Retina (tissue), 1 donor: Measurements from ENCODE around the gene DNAJC5.
"Not testable (repeated sequence)": the region's sequence is repeated elsewhere in the genome, so short reads cannot be mapped to it uniquely, and the experiment has no call there.

ENCODE experiments used
- DNase-seq: peaks from one replicate; pipeline ENCODE4 v3.0.0-alpha.2; 2016

Gene DNAJC5

DNA sequence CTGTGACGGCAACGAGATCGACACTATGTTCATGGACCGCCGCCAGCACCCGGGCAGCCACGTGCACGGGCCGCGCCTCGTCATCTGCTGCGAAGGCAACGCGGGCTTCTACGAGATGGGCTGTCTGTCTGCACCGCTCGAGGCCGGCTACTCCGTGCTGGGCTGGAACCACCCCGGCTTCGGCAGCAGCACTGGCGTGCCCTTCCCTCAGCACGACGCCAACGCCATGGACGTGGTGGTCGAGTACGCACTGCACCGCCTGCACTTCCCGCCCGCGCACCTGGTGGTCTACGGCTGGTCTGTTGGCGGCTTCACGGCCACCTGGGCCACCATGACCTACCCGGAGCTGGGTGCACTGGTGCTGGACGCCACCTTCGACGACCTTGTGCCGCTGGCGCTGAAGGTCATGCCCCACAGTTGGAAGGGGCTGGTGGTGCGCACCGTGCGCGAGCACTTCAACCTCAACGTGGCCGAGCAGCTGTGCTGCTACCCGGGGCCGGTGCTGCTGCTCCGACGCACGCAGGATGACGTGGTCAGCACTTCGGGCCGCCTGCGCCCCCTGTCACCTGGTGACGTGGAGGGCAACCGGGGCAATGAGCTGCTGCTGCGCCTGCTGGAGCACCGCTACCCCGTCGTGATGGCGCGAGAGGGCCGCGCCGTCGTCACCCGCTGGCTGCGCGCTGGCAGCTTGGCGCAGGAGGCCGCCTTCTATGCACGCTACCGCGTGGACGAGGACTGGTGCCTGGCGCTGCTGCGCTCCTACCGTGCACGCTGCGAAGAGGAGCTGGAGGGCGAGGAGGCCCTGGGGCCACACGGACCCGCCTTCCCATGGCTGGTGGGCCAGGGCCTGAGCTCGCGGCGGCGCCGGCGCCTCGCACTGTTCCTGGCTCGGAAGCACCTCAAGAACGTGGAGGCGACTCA, 32.7 kb upstream of the DNAJC5 start:
- no peak for DNase-seq

DNA sequence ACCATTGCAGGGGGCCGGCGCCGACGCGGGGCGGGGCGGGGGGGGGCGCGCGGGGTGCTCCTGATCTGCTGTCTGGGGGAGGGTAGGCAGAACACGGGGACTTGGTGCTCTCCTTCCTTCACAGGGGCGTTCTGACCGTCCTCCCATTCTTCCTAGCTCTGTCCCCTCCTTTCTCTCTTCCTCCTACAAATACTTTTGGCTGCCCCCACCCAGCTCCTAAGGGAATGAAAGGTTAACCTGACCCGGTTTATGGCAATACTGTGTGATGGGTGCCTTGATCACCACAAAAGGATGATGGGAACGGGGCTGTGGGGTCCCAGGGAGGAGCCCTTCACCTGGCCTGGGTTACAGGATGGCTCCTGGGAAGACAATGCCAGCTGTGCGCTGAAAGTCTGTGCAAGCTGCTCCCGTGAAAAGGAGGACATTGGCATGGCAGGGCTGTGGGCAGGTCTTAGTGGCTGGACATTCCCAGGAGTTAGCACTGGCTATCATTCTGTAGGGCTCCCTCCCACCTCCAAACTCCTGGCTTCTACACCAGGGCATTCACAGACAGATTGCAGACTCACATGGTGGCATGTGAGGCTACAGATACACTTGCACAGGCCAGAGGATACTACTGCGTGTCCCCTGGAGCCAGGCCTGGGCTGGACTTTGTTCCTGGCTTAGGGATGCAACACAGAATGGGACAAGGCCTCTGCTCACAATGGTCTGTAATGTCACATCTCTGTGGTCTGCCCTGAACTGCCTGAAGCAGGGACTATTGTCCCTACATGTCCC, 31.7 kb upstream of the DNAJC5 start:
- no peak for DNase-seq

DNA sequence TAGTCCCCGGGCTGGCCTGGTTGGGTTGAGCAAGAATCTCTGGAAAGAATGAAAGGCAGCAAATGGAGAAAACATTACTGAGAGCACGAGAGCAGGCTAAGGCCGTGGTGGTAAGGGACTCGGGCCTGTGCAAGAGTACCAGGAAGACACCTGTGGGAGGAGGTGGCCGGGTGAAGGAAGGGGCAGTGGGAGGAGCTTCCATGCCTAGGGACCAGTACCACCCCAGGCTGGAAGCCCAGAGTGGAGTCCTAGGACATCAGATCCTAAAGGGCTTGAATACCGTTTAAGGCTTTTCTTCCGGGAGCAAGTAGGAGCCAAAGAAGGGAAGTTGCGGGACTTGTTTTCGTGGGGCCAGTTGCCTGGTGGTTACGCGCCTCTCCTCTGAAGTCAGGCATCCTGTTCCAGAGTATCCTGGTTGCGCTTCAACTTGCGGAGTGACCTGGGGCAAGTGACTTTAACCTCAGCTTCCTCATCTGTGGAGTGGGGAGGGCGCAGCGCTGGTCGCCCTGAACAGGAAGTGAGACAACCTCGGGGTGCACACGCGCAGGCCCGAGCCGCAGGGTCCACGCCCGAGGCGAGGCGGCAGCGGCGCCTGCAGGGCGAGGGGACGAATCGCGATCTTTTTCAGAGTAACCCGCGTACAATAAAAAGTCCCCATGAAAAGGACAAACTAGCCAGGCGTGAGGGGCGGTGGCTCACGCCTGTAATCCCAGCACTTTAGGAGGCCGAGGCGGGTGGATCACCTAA, 31.0 kb upstream of the DNAJC5 start:
- peak; percentile 82 for DNase-seq

DNA sequence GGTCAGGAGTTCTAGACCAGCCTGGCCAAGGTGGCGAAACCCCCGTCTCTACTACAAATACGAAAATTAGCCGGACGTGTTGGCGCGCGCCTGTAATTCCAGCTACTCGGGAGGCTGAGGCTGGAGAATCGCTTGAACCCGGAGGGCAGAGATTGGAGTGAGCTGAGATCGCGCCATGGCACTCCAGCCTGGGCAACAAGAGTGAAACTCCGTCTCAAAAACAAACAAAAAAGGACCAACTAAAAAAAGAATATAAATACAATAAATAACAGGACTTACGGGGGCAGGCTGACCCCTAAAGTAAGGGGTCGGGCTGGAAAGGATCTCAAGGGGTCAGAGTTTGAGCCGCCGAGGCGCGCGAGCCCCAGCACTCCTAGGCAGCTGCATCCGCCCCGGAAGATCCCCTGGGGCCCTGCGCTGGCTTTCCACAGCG, 30.4 kb upstream of the DNAJC5 start:
- no peak for DNase-seq

DNA sequence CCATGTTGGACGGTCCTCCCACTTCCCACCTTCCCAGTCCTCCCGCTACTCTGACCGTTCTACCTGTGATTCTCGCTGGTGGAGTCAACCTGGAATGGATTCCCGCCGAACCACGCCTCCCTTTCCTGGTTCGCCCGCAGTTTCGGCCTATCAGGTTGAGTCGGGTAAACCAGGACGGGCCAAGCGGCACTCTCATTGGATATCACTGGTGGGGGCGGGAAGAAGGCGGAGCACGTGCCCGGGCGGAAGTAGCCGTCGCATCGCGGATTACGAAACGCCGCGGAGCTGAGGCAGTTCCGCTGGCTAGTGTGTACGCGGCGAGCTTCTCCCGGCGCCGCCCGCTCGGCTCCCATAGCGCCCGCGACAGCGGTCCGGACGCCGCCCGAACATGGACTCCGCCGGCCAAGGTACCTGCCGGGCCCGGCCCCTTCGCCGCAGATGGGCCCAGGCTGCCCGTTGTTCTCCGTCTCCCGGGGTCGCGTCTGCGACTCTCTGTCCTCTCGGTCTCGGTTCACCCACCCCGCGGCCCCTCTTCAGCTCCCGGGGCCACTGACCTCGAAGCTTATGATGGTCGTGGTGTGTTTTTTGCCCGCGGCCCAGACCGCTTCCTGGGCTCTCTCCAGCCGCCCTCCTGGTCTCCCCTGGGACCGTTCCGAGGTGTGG, 29.8 kb upstream of the DNAJC5 start, which contains the start of gene TPD52L2:
Gene TPD52L2, plus strand, starts transcription at position 293 of the 663 bp plus-strand sequence. Its CDS starts 96 bp downstream, at position 389.
- peak; percentile 96 for DNase-seq

DNA sequence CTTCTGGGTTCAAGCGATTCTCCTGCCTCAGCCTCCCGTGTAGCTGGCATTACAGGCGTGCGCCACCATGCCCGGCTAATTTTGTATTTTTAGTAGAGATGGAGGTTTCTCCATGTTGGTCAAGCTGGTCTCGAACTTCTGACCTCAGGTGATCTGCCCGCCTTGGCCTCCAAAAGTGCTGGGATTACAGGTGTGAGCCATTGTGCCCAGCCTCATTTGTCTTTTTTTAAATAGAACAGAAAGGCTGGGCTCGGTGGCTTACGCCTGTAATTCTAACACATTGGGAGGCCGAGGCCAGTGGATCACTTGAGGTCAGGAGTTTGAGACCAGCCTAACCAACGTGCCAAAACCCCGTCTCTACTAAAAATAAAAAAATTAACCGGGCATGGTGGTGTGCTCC, 27.9 kb upstream of the DNAJC5 start:
- DNase-seq: not testable (repeated sequence)

DNA sequence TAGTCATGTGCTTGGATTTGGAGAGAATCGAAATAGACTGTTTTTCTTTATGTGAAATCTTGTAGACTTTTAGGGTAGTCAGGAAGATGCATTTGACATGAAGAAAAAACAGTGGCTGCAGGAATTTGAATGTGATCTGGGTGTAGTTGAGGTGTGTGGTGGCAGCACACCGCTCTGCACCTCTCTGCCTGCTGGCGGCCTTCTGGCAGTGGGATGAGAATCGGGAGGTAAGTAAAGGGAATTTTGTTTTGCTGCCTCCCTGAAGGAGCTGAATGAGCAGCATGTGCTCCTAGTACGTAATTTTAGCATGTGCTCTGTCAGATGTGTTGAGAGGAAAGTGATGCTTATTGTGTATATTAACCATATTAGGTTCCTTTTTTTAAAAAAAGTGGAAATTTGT, 26.7 kb upstream of the DNAJC5 start:
- DNase-seq: no peak

DNA sequence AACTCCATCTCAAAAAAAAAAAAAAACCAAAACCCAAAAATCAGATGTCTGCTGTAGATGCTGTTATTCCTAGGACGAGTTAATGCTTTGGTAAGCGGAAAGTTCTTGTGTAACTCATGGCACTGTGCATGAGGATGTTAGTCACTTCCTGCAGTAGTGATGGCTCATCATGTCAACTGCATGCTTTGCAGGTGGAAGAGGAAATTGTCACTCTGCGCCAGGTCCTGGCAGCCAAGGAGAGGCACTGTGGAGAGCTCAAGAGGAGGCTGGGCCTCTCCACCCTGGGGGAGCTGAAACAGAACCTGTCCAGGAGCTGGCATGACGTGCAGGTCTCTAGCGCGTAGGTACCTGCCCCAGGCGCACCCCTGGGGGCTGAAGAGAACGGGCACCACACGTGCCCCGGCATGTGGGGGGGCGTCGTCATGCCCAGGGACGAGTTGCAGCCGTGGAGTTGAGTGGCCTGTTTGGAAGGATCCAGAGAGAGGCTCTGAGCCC, 21.4 kb upstream of the DNAJC5 start:
- no peak for DNase-seq

DNA sequence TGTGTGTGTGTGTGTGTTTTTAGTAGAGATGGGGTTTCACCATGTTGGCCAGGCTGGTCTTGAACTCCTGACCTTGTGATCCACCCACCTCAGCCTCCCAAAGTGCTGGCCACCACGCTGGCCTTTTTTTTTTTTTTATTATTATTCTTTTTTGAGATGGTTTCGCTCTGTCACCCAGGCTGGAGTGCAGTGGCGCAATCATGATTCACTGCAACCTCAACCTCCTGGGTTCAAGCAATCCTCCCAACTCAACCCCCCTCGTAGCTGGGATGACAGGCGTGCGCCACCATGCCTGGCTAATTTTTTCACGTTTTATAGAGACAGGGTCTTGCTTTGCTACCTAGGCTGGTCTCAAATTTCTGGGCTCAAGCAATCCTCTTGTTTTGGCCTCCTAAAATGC, 20.7 kb upstream of the DNAJC5 start:
- DNase-seq: not testable (repeated sequence)

DNA sequence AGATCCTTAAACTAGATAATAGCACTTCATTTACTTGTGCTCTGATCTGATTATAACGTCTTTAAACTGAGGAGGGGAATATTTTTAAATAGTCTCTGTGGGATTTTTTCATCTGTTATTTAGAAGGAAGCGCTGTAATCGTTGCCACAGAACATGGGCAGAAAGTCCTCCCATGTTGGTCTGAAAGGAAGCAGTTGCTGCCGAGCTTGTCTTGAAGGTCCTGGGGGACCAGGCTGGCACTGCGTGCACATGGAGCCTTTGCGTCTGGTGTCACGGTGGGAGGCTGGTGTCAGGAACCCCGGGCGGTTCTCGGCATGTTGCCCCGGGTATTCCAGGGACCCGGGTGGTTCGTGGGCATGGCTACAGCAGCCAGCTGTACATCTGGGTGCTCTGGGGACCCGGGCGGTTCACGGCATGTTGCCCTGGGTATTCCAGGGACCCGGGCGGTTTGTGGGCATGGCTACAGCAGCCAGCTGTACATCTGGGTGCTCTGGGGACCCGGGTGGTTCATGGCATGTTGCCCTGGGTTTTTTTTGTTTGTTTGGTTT, 18.4 kb upstream of the DNAJC5 start:
- no peak for DNase-seq

DNA sequence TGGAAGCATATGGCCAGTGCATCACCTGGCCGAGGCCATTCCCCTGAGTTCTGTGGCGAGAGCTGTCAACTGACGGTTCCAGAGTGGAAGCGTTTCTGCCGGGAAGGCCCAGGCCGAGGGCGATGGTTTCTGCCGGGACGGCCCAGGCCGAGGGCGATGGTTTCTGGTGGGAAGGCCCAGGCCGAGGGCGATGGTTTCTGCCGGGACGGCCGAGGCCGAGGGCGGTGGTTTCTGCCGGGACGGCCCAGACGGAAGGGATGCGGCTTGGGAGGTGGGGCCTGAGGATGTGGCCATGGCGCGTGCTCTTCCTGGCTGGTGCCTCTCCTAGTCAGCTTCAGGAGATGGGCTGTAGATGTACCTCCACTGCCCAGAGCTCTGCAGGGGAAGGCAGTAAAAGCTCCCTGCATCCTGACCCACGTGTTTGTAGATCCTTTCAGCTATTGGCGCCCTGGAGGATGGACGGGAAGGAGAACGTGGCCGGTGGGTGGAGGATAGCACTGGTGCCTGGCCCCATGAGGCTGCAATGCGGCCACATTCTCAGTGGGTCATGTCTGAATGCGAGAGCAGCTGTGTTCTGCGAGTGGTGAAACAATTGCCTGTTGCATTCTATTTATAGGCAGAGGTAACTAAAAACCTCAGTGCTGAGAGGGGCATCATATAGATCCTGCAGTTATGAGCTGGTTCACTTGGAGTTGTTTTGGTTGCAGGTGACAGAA, 17.0 kb upstream of the DNAJC5 start:
- no peak for DNase-seq

DNA sequence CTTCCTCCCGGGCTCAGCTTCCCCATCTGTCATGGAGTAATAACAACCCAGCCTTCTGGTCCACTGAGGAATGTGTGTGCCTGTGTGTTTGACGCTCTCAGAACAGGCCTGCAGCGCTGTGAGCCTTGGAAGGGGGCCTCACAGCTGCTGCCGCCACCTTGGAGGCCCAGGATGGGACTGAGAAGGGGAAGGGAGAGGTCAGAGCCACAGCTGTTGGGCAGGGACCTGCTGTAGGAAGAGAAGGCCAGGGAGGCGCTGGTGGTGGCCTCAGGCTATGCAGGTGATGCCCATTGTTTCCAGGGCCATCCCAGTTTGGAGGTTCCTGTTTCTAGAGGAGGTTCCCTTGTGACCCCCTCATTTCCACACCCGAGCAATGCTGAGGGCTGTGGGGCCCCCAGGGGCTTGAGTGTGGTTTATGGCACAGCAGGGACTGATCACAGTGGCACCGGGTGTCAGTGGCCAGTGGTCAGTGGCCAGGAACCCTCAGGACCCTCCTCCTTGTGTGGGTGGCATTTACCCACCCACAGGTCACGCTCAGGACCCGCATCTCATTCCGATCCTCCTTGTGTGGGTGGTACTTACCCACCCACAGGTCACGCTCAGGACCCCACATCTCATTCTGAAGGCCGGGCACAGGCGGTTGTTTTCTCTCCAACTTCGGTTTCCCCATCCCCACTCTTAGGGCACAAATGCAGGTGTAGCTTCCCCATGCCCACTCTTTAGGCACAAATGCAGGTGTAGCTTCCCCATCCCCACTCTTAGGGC, 15.8 kb upstream of the DNAJC5 start:
- DNase-seq: no peak

DNA sequence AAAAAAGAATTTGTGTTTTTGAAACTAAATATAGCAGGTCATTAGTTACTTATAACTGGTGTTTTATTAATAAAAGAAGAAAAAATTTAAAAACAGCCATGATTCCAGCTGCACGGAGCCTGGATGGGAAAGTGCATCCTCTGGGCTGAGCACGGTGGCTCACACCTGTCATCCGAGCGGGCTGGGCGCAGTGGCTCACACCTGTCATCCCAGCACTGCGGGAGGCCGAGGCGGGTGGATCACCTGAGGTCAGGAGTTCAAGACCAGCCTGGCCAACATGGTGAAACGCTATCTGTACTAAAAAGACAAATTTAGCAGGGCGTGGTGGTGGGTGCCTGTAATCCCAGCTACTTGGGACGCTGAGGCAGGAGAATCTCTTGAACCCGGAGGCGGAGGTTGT, 14.0 kb upstream of the DNAJC5 start:
- DNase-seq: not testable (repeated sequence)

DNA sequence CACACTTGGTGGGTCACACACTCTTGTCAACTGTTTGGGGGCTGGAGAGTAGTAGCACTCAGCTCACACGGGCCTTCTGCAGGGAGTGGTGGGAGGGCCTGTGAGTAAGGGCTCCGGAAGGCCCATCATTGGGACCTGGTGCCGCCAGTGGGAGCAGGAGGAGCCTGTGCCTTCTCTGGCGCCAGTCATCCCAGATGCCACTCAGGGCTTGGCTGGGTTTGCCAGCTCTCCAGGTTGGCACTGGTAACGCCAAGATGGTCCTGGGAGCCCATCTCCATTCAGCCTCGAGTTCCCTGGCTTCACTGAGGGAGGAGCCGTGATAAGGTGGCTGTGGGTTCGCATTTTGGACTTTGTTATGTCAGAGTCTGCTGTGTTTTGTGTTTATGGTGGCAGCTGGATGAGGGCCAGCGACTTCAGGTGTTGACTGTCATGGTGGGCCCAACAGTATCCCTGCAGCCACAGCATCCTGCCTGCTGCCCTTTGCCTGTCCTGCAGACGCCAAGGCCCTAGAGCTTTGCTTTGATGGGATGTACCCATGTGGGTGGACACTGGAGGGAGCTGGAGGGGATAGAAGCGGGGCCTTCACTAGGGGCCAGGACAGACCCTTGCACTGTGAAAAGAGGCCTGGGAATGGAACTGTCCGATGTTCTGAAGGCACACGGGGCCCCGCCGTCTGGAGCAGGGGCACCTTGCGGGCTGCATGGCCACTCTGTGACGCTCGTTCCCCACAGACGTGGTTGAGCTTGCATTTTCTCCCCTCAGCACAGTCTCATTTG, 13.3 kb upstream of the DNAJC5 start:
- no peak for DNase-seq

DNA sequence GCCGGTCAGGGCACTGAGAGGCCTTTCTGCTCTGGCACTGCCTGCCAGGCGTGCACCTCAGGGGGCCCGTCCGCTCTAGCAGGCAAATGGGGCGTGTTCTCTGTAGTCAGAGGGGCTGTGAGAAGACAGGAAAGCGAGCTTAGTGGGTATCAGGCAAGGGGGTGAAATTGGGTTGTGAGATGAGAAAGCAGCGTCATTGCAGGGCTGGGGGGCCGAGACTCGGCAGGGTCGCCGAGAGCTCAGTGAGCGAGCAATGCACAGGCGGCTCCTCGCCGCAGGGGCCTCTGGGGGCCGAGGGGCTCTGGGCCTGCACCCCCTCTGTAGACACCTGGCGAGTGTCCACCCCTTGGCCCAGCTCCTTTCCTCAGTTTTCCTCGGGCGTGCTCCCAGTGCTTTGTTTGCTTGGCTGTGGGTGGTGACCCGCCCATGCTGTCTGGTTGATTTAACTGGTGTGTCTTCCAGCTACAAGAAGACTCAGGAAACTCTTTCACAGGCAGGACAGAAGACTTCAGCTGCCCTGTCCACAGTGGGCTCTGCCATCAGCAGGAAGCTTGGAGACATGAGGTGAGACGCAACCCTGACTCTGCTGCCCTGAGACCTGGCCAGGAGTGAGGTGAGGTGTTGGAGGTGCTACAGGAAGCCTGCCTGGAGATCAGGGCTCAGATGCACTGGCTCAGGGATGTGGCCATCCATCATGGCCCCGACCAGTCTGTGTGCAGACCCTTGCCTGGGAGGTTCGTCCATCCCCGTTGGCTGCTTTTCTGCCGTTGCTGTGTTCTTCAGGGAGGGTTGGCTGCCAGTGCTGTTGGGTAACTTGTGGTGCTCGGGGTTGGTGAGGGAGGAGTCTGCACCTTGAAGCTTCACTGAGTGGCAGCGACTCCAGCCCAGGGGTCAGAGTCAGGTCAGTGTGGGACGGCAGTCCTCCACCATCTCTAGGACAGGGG, 12.4 kb upstream of the DNAJC5 start:
- DNase-seq: no peak

DNA sequence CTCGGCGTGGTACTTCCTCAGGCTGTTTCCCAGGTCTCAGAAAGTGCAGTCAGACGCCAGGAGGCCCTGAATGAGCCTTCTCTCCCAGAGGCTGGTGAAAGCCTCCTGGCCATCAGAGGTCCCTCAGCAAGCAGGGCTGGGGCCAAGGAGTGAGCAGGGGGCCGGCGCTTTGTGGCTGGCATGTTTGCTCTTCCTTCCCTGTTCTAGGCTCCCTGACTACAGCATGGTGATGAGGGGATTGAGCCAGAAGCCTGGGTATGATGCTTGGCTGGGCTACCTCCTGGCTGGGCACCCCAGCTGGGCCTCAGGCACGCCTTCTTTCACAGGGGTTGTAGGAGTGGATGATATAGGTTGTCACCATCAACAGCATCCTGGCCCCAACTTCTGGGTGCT, 11.7 kb upstream of the DNAJC5 start:
- DNase-seq: no peak

DNA sequence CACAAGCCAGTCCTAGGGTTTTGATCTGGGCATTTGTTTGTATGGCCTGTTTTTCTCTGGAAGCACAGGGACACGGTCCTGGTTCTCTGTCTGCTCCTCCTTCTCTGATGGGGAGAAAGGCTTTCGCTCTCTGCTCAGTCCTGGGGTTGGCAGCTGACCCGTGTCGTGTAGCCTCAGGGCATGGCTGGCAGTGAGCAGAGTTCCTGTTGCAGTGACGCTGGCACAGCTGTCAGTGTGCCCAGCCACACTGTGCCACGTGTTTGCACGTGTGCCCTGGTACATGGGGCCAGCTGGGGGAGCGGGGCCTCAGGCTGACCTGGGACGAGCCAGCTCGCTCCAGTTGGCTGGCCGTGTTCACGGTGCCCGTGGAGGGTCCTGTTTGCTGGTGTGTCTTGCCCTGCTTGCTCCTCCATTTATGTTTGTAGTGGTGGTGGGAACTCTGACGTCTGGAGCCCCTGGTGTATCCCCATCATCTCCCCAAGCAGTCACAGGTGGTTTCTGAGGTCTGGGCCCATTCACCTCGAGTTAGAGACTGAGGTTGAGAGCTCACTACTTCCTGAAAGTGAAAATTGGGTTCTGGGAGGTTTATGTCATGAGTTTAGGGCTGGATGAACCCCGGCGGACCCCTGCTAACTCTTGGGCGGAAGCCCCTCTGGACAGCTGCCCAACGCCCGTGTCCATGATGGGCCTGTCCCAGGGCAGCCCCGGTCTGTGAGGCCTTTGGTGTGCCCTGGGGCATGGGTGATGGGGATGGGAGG, 10.2 kb upstream of the DNAJC5 start:
- DNase-seq: no peak
